HEK293 (cell line): Measurements from ENCODE around the gene TMEM130.
A peak's percentile ranks its signal among the peaks of the same experiment; 100 is the strongest.

ENCODE experiments used
- BCL11B ChIP-seq: fragments of 450-650 bp; formaldehyde crosslinking; IDR thresholded peaks from 2 replicates; pipeline ENCODE4 v1.5.1; 2016; ENCODE audit warnings: low read depth, missing biosample characterization, missing genetic modification characterization
- GLI4 ChIP-seq: fragments of 450-650 bp; formaldehyde crosslinking; IDR thresholded peaks from 2 replicates; pipeline ENCODE4 v1.5.1; 2016; ENCODE audit warnings: missing biosample characterization, missing genetic modification characterization
- HOXA7 ChIP-seq: sonication (generic); formaldehyde crosslinking; IDR thresholded peaks from 2 replicates; pipeline ENCODE4 v1.8.1; 2022; ENCODE audit warnings: missing genetic modification reagents, borderline replicate concordance
- KLF9 ChIP-seq: fragments of 450-650 bp; formaldehyde crosslinking; IDR thresholded peaks from 2 replicates; pipeline ENCODE4 v1.5.1; 2016; ENCODE audit warnings: missing biosample characterization, missing genetic modification characterization, low read depth
- RBAK ChIP-seq: fragments of 450-650 bp; formaldehyde crosslinking; IDR thresholded peaks from 2 replicates; pipeline ENCODE4 v1.5.1; 2016; ENCODE audit warnings: missing biosample characterization, missing genetic modification characterization
- SP3 ChIP-seq: fragments of 450-650 bp; formaldehyde crosslinking; IDR thresholded peaks from 2 replicates; pipeline ENCODE4 v1.5.1; 2016; ENCODE audit warnings: missing biosample characterization, missing genetic modification characterization
- ZNF10 ChIP-seq: fragments of 450-650 bp; formaldehyde crosslinking; IDR thresholded peaks from 2 replicates; pipeline ENCODE4 v1.5.1; 2017; ENCODE audit warnings: missing biosample characterization, missing genetic modification characterization
- ZNF157 ChIP-seq: fragments of 450-650 bp; formaldehyde crosslinking; IDR thresholded peaks from 2 replicates; pipeline ENCODE4 v1.5.1; 2016; ENCODE audit warnings: missing biosample characterization, missing genetic modification characterization
- ZNF16 ChIP-seq: fragments of 450-650 bp; formaldehyde crosslinking; IDR thresholded peaks from 2 replicates; pipeline ENCODE4 v1.5.1; 2016; ENCODE audit warnings: low read depth, missing biosample characterization, missing genetic modification characterization
- ZNF174 ChIP-seq: fragments of 450-650 bp; formaldehyde crosslinking; IDR thresholded peaks from 2 replicates; pipeline ENCODE4 v1.5.0; 2017; ENCODE audit warnings: missing biosample characterization, mild to moderate bottlenecking, missing genetic modification characterization
- ZNF175 ChIP-seq: fragments of 450-650 bp; formaldehyde crosslinking; IDR thresholded peaks from 2 replicates; pipeline ENCODE4 v1.5.1; 2016; ENCODE audit warnings: missing biosample characterization, missing genetic modification characterization
- ZNF184 ChIP-seq: fragments of 450-650 bp; IDR thresholded peaks from 2 replicates; pipeline ENCODE4 v1.5.1; 2018; ENCODE audit warnings: missing biosample characterization, mild to moderate bottlenecking, missing genetic modification characterization
- ZNF274 ChIP-seq, 2 experiments: fragments of 200-500 bp in 1 of 2; fragments of 450-650 bp in 1 of 2; sonication (Bioruptor generic) in 1 of 2; formaldehyde crosslinking in 1 of 2; IDR thresholded peaks; 2 replicates each; pipeline versions ENCODE4 v1.5.1 to v1.6.1; 2014 to 2016; ENCODE audit warnings: borderline replicate concordance in 1 of 2, inconsistent platforms in 1 of 2, low read length in 1 of 2, missing biosample characterization in 1 of 2, missing genetic modification characterization in 1 of 2
- ZNF416 ChIP-seq: fragments of 450-650 bp; formaldehyde crosslinking; IDR thresholded peaks from 2 replicates; pipeline ENCODE4 v1.5.1; 2016; ENCODE audit warnings: missing biosample characterization, missing genetic modification characterization
- ZNF514 ChIP-seq: fragments of 450-650 bp; formaldehyde crosslinking; IDR thresholded peaks from 2 replicates; pipeline ENCODE4 v1.5.1; 2016; ENCODE audit warnings: missing biosample characterization, missing genetic modification characterization
- ZNF561 ChIP-seq: fragments of 450-650 bp; IDR thresholded peaks from 2 replicates; pipeline ENCODE4 v1.5.1; 2018; ENCODE audit warnings: missing biosample characterization, missing genetic modification characterization, borderline replicate concordance
- ZNF654 ChIP-seq: fragments of 450-650 bp; formaldehyde crosslinking; IDR thresholded peaks from 2 replicates; pipeline ENCODE4 v1.5.1; 2016; ENCODE audit warnings: low read depth, missing biosample characterization, missing genetic modification characterization
- ZNF837 ChIP-seq: fragments of 450-650 bp; formaldehyde crosslinking; IDR thresholded peaks from 2 replicates; pipeline ENCODE4 v1.5.1; 2016; ENCODE audit warnings: missing biosample characterization, missing genetic modification characterization
- ZSCAN23 ChIP-seq: fragments of 450-650 bp; formaldehyde crosslinking; IDR thresholded peaks from 2 replicates; pipeline ENCODE4 v1.5.1; 2016; ENCODE audit warnings: missing biosample characterization, missing genetic modification characterization
- TF ChIP-seq, protein P1 (sequence below): fragments of 450-650 bp; formaldehyde crosslinking; IDR thresholded peaks from 2 replicates; pipeline ENCODE4 v1.5.1; 2016; ENCODE audit warnings: missing biosample characterization, missing genetic modification characterization, borderline replicate concordance
- TF ChIP-seq, protein P2 (sequence below): fragments of 450-650 bp; formaldehyde crosslinking; IDR thresholded peaks from 2 replicates; pipeline ENCODE4 v1.5.1; 2016; ENCODE audit warnings: missing biosample characterization, missing genetic modification characterization
- TF ChIP-seq, protein P3 (sequence below): fragments of 450-650 bp; formaldehyde crosslinking; IDR thresholded peaks from 2 replicates; pipeline ENCODE4 v1.5.1; 2016; ENCODE audit warnings: missing biosample characterization, missing genetic modification characterization, borderline replicate concordance
- TF ChIP-seq, protein P4 (sequence below): fragments of 450-650 bp; formaldehyde crosslinking; IDR thresholded peaks from 2 replicates; pipeline ENCODE4 v1.5.1; 2017; ENCODE audit warnings: missing biosample characterization, missing genetic modification characterization
- TF ChIP-seq, protein P5 (sequence below): fragments of 450-650 bp; formaldehyde crosslinking; IDR thresholded peaks from 2 replicates; pipeline ENCODE4 v1.5.1; 2016; ENCODE audit warnings: missing biosample characterization, missing genetic modification characterization, borderline replicate concordance

The TMEM130 gene

DNA sequence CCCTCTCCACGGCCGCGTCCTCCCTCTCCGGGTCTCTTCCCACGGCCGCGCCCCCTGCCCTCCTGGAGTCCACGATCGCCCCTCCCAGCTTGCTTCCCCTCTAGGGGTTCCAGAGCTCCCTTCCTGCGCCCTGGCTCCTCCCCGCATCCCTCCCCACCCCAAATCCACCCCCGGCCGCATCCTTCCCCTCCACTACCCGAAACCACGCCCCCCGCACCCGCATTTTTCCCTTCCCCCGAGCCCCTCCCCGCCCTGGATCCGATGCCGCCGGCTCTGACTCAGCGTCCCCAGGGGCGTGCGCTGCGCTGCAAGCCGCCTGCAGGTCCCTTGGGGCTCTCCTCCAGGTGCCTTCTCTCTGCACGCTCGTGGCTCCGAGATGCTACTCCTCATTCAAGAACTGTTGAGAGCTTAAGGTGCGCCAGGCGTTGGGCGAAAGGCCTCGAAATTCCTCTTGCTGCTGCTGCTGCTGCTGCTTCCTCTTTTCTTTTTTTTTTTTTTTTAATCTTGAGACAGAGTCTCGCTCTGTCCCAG lies 372 bp upstream of the TMEM130 start (continued):
- TF ChIP-seq ZNF654 (no peak), HOXA7 (CRISPR knock-in tag) (no peak), ZNF175 (tag by site-specific recombination) (no peak), ZNF514 (tag by site-specific recombination) (no peak), RBAK (tag by site-specific recombination) (no peak), ZNF174 (no peak), ZNF16 (tag by site-specific recombination) (no peak), GLI4 (tag by site-specific recombination) (no peak), ZNF561 (no peak), SP3 (tag by site-specific recombination) (peak; percentile 65), KLF9 (peak; percentile 72; the same call in 1 of the 2 replicates), ZNF837 (tag by site-specific recombination) (no peak), ZNF274 (IDR thresholded peaks at IDR 0.05; ENCODE audit: low read length) (no peak), ZNF274 (tag by site-specific recombination; IDR thresholded peaks at IDR 0.05; ENCODE audit: borderline replicate concordance) (no peak), ZNF10 (tag by site-specific recombination) (no peak), ZNF157 (tag by site-specific recombination) (no peak), ZSCAN23 (no peak), ZNF416 (tag by site-specific recombination) (no peak), BCL11B (tag by site-specific recombination) (no peak), ZNF184 (tag by site-specific recombination) (no peak)
- TF ChIP-seq, protein P1, sequence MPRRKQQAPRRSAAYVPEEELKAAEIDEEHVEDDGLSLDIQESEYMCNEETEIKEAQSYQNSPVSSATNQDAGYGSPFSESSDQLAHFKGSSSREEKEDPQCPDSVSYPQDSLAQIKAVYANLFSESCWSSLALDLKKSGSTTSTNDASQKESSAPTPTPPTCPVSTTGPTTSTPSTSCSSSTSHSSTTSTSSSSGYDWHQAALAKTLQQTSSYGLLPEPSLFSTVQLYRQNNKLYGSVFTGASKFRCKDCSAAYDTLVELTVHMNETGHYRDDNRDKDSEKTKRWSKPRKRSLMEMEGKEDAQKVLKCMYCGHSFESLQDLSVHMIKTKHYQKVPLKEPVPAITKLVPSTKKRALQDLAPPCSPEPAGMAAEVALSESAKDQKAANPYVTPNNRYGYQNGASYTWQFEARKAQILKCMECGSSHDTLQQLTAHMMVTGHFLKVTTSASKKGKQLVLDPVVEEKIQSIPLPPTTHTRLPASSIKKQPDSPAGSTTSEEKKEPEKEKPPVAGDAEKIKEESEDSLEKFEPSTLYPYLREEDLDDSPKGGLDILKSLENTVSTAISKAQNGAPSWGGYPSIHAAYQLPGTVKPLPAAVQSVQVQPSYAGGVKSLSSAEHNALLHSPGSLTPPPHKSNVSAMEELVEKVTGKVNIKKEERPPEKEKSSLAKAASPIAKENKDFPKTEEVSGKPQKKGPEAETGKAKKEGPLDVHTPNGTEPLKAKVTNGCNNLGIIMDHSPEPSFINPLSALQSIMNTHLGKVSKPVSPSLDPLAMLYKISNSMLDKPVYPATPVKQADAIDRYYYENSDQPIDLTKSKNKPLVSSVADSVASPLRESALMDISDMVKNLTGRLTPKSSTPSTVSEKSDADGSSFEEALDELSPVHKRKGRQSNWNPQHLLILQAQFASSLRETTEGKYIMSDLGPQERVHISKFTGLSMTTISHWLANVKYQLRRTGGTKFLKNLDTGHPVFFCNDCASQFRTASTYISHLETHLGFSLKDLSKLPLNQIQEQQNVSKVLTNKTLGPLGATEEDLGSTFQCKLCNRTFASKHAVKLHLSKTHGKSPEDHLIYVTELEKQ (tag by site-specific recombination) = no peak
- TF ChIP-seq, protein P2, sequence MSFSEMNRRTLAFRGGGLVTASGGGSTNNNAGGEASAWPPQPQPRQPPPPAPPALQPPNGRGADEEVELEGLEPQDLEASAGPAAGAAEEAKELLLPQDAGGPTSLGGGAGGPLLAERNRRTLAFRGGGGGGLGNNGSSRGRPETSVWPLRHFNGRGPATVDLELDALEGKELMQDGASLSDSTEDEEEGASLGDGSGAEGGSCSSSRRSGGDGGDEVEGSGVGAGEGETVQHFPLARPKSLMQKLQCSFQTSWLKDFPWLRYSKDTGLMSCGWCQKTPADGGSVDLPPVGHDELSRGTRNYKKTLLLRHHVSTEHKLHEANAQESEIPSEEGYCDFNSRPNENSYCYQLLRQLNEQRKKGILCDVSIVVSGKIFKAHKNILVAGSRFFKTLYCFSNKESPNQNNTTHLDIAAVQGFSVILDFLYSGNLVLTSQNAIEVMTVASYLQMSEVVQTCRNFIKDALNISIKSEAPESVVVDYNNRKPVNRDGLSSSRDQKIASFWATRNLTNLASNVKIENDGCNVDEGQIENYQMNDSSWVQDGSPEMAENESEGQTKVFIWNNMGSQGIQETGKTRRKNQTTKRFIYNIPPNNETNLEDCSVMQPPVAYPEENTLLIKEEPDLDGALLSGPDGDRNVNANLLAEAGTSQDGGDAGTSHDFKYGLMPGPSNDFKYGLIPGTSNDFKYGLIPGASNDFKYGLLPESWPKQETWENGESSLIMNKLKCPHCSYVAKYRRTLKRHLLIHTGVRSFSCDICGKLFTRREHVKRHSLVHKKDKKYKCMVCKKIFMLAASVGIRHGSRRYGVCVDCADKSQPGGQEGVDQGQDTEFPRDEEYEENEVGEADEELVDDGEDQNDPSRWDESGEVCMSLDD = no peak
- TF ChIP-seq, protein P3, sequence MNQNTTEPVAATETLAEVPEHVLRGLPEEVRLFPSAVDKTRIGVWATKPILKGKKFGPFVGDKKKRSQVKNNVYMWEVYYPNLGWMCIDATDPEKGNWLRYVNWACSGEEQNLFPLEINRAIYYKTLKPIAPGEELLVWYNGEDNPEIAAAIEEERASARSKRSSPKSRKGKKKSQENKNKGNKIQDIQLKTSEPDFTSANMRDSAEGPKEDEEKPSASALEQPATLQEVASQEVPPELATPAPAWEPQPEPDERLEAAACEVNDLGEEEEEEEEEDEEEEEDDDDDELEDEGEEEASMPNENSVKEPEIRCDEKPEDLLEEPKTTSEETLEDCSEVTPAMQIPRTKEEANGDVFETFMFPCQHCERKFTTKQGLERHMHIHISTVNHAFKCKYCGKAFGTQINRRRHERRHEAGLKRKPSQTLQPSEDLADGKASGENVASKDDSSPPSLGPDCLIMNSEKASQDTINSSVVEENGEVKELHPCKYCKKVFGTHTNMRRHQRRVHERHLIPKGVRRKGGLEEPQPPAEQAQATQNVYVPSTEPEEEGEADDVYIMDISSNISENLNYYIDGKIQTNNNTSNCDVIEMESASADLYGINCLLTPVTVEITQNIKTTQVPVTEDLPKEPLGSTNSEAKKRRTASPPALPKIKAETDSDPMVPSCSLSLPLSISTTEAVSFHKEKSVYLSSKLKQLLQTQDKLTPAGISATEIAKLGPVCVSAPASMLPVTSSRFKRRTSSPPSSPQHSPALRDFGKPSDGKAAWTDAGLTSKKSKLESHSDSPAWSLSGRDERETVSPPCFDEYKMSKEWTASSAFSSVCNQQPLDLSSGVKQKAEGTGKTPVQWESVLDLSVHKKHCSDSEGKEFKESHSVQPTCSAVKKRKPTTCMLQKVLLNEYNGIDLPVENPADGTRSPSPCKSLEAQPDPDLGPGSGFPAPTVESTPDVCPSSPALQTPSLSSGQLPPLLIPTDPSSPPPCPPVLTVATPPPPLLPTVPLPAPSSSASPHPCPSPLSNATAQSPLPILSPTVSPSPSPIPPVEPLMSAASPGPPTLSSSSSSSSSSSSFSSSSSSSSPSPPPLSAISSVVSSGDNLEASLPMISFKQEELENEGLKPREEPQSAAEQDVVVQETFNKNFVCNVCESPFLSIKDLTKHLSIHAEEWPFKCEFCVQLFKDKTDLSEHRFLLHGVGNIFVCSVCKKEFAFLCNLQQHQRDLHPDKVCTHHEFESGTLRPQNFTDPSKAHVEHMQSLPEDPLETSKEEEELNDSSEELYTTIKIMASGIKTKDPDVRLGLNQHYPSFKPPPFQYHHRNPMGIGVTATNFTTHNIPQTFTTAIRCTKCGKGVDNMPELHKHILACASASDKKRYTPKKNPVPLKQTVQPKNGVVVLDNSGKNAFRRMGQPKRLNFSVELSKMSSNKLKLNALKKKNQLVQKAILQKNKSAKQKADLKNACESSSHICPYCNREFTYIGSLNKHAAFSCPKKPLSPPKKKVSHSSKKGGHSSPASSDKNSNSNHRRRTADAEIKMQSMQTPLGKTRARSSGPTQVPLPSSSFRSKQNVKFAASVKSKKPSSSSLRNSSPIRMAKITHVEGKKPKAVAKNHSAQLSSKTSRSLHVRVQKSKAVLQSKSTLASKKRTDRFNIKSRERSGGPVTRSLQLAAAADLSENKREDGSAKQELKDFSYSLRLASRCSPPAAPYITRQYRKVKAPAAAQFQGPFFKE (tag by site-specific recombination) = no peak
- TF ChIP-seq, protein P4, sequence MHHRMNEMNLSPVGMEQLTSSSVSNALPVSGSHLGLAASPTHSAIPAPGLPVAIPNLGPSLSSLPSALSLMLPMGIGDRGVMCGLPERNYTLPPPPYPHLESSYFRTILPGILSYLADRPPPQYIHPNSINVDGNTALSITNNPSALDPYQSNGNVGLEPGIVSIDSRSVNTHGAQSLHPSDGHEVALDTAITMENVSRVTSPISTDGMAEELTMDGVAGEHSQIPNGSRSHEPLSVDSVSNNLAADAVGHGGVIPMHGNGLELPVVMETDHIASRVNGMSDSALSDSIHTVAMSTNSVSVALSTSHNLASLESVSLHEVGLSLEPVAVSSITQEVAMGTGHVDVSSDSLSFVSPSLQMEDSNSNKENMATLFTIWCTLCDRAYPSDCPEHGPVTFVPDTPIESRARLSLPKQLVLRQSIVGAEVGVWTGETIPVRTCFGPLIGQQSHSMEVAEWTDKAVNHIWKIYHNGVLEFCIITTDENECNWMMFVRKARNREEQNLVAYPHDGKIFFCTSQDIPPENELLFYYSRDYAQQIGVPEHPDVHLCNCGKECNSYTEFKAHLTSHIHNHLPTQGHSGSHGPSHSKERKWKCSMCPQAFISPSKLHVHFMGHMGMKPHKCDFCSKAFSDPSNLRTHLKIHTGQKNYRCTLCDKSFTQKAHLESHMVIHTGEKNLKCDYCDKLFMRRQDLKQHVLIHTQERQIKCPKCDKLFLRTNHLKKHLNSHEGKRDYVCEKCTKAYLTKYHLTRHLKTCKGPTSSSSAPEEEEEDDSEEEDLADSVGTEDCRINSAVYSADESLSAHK (tag by site-specific recombination) = no peak
- TF ChIP-seq, protein P5, sequence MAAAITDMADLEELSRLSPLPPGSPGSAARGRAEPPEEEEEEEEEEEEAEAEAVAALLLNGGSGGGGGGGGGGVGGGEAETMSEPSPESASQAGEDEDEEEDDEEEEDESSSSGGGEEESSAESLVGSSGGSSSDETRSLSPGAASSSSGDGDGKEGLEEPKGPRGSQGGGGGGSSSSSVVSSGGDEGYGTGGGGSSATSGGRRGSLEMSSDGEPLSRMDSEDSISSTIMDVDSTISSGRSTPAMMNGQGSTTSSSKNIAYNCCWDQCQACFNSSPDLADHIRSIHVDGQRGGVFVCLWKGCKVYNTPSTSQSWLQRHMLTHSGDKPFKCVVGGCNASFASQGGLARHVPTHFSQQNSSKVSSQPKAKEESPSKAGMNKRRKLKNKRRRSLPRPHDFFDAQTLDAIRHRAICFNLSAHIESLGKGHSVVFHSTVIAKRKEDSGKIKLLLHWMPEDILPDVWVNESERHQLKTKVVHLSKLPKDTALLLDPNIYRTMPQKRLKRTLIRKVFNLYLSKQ = no peak
